Spleen (tissue), 7 donors: ENCODE data around the gene PLEKHG1.

Experiments
- CTCF ChIP-seq, 11 experiments: fragments of 200-600 bp in 7 of 11; fragments of 450-650 bp in 4 of 11; sonication (generic) in 4 of 11; IDR thresholded peaks in 8 of 11; conservative IDR thresholded peaks in 3 of 11; 1 replicate in 7 of 11; 2 replicates in 4 of 11; pipeline versions ENCODE4 v1.4.0 to v1.8.0; 2016 to 2021; ENCODE audit warnings: antibody characterized with exemption in 11 of 11, inconsistent platforms in 4 of 11, mild to moderate bottlenecking in 1 of 11
- POLR2A ChIP-seq, 3 donors: fragments of 450-650 bp; IDR thresholded peaks; one replicate each; pipeline ENCODE4 v1.5.1; 2017; ENCODE audit warnings: antibody characterized with exemption in 3 of 3, mild to moderate bottlenecking in 1 of 3
- POLR2AphosphoS5 ChIP-seq, 3 donors: sonication (generic); formaldehyde crosslinking; IDR thresholded peaks; one replicate each; pipeline ENCODE4 v1.5.1; 2017; ENCODE audit warnings: antibody characterized with exemption in 3 of 3
- donor health status: DM: no; HTN: no; CAD: no; lungs with moderate emphysema.
- donor health status: DM: no; HTN: no; CAD: no.
- donor health status: DM: no; HTN: no; CAD: no.

GRCh38 chr6:150567380-150567779, 32.3 kb upstream of the PLEKHG1 start:
- TF ChIP-seq CTCF (IDR thresholded peaks at IDR 0.05 in 8 of 11, conservative IDR thresholded peaks at IDR 0.05 in 3 of 11) (no peak), POLR2AphosphoS5 (IDR thresholded peaks at IDR 0.05) (no peak), POLR2A (IDR thresholded peaks at IDR 0.05) (no peak)
